ENCODE data around the gene SERF2.

The SERF2 gene

GRCh38 chr15:43791993-43792760, at the start of gene SERF2:
Gene SERF2 (plus strand): TSS chr15:43792320. CDS start chr15:43792377, 57 bp downstream.
- DNase-seq, result peak; percentile 98

- DNase-seq, result peak; percentile 84
These were observed 45.7 kb upstream of the SERF2 start, which contains the start of gene PDIA3 for GRCh38 chr15:43746245-43746902. Gene PDIA3 (plus strand): TSS chr15:43746438. CDS start chr15:43746540, 102 bp downstream.

- peak; percentile 28 for DNase-seq
These were observed 45.2 kb upstream of the SERF2 start for GRCh38 chr15:43746903-43747309.

DNA sequence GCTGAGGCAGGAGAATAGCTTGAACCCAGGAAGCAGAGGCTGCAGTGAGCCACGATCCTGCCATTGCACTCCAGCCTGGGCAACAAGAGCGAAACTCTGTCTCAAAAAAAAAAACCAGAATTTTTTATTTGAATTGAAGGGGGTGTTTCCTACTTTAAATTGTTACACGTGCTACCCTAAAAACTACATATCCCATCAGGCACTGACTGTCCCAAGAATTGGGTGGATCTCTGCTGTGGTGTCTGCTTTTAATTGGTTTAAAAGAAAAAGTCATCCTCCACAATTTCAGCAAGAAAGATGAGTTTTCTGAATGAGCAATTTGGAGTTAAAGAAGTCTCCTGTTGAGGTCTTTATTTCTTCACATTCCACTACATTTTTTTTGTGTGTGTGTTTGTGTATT, 43.7 kb upstream of the SERF2 start:
- DNase-seq, result no peak

- DNase-seq, result no peak
These were observed 42.3 kb upstream of the SERF2 start for GRCh38 chr15:43749690-43750345.

- DNase-seq, result no peak
These were observed 40.2 kb upstream of the SERF2 start for GRCh38 chr15:43751885-43752284.

DNA sequence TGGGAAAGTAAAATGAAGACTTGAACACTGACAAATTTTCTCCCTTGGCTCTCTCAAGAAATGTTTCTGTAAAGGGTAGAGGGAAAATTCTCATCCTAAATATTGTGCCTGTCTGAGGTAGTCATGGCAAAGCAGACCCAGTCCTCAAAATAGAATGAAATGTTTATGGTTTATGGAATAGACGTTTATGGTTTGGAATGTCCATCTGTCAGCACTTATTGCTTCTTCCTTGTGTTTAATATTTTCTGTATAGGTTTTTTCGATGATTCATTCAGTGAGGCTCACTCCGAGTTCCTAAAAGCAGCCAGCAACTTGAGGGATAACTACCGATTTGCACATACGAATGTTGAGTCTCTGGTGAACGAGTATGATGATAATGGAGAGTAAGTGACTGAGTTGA, 29.3 kb upstream of the SERF2 start:
- DNase-seq, result no peak

DNA sequence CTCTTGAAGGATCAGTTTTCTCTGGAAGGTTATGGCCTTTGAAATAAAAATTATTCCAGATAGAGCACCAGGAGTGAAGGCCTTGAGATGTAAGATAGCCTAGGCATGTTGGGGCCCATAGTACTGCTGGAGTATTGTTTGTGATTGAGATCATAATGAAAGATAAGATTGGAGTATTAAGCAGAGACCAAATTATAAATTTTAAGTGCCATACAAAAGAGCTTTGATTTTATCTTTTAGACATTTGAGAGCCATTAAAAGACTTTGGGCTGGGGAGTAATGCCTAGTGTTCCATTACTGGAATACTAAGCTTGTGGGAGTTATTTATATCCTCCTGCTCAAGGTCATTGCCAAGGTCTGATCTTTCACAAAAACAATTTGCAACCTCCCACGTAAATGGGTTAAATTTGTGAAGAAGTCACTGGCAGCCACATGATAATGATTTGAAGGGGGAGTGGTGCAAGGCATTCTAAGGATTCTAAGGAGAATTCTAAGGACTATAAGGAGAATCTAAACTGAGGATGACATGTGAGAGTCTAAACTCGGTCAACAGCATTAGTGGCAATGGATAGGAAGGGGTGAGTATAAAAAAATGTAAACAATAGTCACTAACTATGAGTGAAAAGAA, 28.2 kb upstream of the SERF2 start:
- DNase-seq, result no peak

DNA sequence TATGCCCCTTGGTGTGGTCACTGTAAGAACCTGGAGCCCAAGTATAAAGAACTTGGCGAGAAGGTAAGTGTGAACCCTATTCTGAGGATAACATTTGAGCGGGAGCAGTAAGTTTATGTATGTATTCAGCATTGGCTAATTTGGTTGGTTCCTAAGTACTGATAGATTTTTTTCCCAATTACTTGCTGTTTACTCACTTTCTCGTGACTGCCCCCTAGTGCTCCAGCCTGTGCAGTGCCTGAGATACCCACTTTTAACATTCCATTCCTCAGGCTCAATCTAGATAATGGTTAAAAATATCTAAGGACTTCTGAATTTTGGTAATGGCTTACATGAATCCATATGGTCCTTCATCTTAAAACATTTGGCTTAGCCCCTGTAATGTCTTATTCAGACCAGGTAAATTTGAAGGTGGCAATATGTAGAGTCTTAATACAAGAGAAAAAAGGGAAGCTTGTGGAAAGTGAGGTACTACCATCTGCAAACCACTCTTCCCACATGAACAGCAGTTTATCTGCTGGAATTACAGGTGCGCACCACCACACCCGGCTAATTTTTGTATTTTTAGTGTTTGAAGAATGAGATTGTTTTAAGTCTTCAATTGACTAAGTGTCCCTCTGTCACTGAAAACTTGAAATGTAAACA, 22.4 kb upstream of the SERF2 start:
- DNase-seq, result peak; percentile 33

- no peak for DNase-seq
These were observed 20.3 kb upstream of the SERF2 start for GRCh38 chr15:43771816-43772215.

- no peak for DNase-seq
These were observed 19.5 kb upstream of the SERF2 start for GRCh38 chr15:43772624-43773023.

DNA sequence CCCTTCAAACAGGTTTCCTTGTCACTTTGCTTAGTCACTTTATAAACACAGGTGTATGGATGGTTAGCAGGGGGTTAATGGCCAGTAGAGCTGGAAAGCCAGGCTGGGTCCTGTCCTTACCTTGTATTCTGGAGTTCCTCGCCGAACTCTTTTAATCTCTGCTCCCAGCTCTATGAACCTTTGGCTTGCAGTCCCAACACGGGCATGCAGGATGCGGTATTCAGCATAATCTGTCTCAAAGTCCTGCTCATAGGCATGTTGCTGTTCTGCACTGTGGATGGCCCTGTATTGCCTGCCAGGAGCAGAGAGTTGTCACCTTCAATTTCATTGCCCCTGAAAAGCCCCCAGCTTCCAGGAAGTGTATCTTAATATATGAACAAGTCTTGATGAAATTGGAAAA, 18.1 kb upstream of the SERF2 start:
- DNase-seq, result no peak

GRCh38 chr15:43775411-43775965, 16.6 kb upstream of the SERF2 start:
- peak; percentile 46 for DNase-seq

DNA sequence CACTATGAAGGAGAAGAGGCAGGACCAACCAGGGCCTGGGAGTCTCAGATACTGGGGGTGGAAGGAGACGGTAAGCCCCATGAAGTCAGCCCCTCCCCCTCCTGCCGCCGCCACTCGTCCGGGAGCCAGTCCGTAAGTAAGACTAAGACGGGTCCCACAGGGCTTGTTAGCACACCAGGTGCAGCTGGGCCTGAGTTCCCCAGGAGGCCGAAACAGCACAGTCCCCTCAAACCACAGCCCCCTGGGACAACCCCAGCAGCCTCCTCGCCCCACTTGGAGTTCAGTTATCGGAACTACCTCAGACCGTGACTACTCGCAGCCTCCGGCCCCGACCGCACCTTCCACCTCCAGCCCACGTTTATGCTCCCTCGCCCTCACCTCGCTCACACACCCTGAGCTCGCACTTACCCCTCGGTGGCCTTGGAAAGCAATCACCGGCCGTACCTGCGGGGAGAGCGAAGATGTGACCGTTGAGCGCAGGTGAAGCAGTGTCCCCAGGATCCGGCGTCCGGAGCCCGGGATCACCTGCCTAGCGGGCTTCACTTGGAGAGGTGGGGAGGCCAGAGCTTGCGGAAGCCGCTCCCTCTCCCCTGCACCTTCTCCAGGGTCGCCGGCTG, 15.9 kb upstream of the SERF2 start:
- DNase-seq, result peak; percentile 72

- DNase-seq, result peak; percentile 76
These were observed 15.3 kb upstream of the SERF2 start, which contains the start of gene ELL3 for GRCh38 chr15:43776718-43777266. Gene ELL3 (minus strand): TSS chr15:43776966. CDS start chr15:43776901, 65 bp downstream.

DNA sequence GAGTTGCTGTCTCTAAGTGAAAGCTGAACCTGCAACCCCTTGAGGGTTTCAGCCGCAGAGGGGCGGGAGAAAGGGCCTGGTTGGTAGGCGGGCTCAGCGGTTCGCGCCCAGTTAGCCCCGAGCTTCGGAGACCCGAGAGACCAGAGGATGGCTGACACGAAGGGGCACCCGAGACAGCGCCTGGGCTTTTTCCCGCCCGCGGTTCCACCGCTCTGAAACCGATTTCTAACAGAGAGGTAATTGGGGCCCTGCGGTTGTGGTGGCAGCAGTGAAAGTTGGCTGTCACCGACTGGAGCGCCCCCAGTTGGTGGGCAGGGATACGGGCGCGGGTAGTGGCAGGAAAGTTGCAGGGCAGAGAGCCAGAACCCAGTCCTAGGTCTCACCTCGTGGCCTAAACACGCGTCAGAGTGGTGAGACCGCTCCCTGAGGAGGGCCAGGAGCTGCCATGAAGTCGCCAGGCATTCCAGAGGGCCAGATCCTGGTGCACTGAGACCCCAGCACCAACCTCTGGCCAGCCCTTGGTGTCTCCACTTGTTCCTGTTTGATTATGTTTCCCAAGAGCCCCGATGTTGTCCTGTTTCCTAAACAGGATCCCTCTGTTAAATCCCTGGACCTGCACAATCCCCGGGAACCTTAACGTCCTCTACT, 14.7 kb upstream of the SERF2 start:
- DNase-seq, result peak; percentile 75

DNA sequence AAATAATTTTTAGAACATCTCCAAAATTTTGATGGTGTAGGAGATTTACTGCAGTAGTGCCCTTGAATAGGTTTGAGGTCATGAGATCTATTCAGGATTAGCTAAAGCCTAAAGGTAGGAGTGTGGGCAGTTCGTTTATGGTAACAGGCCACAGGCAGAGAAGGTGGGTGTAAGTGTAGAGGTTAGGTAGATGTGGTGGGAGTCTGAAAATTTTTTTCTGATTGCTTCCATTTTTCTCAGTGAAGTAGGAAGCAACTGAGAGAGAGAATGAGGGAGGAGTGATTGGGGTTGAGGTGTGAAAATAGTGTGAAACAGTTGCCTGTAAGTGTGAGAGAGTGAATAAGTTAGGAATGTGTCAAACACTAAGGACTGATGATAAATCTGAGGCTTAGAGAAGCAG, 13.1 kb upstream of the SERF2 start:
- no peak for DNase-seq

DNA sequence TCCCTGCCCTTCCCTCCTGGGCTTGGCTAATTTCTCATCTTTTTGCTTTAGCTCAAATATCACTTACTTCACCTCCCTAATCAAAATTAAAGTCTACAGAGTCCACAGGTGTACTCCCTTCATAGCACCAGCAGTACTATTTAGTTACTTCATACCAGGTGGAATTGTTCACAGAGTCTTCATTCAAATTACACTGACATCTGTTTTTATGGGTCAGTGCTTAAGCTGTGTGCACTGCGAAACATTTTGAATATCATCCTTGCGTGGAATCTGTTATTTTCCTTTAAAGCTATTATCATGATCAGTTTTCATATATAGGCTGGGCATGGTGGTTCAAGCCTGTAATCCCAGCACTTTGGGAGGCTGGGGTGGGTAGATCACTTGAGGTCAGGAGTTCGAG, 2.7 kb upstream of the SERF2 start:
- no peak for DNase-seq

DNA sequence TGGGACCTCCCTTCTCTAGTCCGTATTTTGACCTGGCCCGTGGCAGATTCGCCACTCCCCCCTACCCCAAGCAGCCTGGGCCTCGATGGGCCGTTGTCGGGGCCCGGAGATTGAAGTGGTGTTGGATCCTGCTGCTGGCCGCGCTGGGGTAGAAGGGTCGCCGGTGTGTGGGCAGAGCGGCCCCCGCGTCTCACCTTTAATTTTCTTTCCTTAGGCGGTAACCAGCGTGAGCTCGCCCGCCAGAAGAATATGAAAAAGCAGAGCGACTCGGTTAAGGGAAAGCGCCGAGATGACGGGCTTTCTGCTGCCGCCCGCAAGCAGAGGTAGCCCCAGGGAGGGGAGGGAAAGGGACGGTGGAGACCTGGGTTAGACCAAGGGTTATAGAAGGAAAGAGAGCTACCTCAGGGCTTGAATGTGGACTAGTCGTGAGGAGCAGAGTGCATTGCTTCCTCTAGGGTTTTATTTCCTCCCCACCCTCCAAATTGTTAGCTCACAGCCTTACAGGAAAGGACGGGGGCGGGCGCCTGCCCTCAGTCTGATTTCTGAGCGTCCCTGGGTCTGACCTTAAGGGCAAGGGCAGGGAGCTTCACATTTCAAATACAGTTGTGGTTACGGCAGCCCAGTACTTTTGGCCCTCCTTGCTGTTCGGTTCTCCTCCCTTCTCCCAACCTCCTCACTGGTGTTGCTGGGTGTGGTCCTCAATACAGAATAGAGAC, 799 bp downstream of the SERF2 start:
- DNase-seq, result peak; percentile 17

DNA sequence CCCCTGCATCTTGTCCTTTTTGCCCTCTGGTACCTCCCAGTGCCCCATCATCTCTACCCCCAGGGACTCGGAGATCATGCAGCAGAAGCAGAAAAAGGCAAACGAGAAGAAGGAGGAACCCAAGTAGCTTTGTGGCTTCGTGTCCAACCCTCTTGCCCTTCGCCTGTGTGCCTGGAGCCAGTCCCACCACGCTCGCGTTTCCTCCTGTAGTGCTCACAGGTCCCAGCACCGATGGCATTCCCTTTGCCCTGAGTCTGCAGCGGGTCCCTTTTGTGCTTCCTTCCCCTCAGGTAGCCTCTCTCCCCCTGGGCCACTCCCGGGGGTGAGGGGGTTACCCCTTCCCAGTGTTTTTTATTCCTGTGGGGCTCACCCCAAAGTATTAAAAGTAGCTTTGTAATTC, 1.5 kb downstream of the SERF2 start:
- no peak for DNase-seq

All from NCI-H146 (cell line).